K562 (cell line): ENCODE data around the gene DGCR2. TPM values are rescaled to one million over a fixed set of nuclear protein-coding genes. Genes with fewer than 3 reads are reported as not detected.

Experiments used
- ATAC-seq: fragments of 200-7000 bp; cut with Tn5 transposase; 3 replicates; pipeline ENCODE4 v1.9.1; 2020; ENCODE audit warnings: moderate library complexity
- BruUV-seq: library from RNA; stranded (reverse); fragments of 400-500 nt; replicated peaks from 2 replicates; lab custom pipeline; 2021; lab: Mats Ljungman, UMichigan
- CTCF ChIA-PET: fragments of 300-600 bp; formaldehyde crosslinking; extraction: SDS; loops from one replicate; lab custom pipeline; 2021; ENCODE audit warnings: low intra/inter-chr PET ratio; lab: Yijun Ruan, JAX
- POLR2A ChIA-PET: fragments of 300-600, 350-650 bp; sonication (Branson Sonifier 250); formaldehyde crosslinking; extraction: SDS; loops from one replicate; lab custom pipeline; 2021; ENCODE audit warnings: antibody characterized with exemption, inconsistent platforms; lab: Yijun Ruan, JAX
- DNase-seq, 4 experiments: peaks; one replicate each; pipeline versions ENCODE4 v3.0.0 to v3.0.0-alpha.2; 2011 to 2018; ENCODE audit warnings: low spot score in 3 of 4, mixed read lengths in 3 of 4; ENCODE audit errors: extremely low read depth in 1 of 4
- FAIRE-seq: peaks from 2 replicates; lab custom pipeline; 2011; peaks lifted over from hg19 to GRCh38; lab: Jason Lieb, UNC
- H2AFZ ChIP-seq: 2 replicates; pipeline ENCODE4 v1.6.0; 2011; ENCODE audit warnings: low read depth, low read length, control low read depth, inconsistent platforms
- H3K27ac ChIP-seq: fragments of 200-600 bp; 3 replicates; pipeline ENCODE4 v1.8.0; 2011; ENCODE audit warnings: low read depth, mild to moderate bottlenecking, control low read depth, inconsistent platforms, low read length, moderate library complexity, mixed read lengths; ENCODE audit errors: extremely low read depth
- H3K27me3 ChIP-seq, 2 experiments: fragments of 300-600 bp in 1 of 2; 2 replicates in 1 of 2; 3 replicates in 1 of 2; pipeline versions ENCODE4 v1.6.0 to v1.8.0; 2011; ENCODE audit warnings: inconsistent platforms in 2 of 2, low read length in 2 of 2, mild to moderate bottlenecking in 1 of 2, mixed read lengths in 1 of 2, moderate library complexity in 1 of 2; ENCODE audit not compliant: control insufficient read depth in 2 of 2, insufficient read depth in 2 of 2
- H3K36me3 ChIP-seq: fragments of 300-600 bp; 3 replicates; pipeline ENCODE4 v1.8.0; 2011; ENCODE audit warnings: mild to moderate bottlenecking, low read length, inconsistent platforms; ENCODE audit not compliant: control insufficient read depth, insufficient read depth
- H3K4me1 ChIP-seq, 2 experiments: fragments of 200-600 bp in 1 of 2; replicated peaks in 1 of 2; 2 replicates in 1 of 2; 3 replicates in 1 of 2; pipeline versions ENCODE4 v1.5.1 to v1.8.0; 2011; ENCODE audit warnings: inconsistent platforms in 2 of 2, low read length in 2 of 2, mild to moderate bottlenecking in 1 of 2, mixed read lengths in 1 of 2, moderate library complexity in 1 of 2; ENCODE audit not compliant: control insufficient read depth in 2 of 2, insufficient read depth in 2 of 2
- H3K4me2 ChIP-seq: 2 replicates; pipeline ENCODE4 v1.6.1; 2011; ENCODE audit warnings: low read length, control low read depth, inconsistent platforms, mixed read lengths; ENCODE audit not compliant: insufficient read depth
- H3K4me3 ChIP-seq: fragments of 200-600 bp; sonication (generic), shearing (Covaris generic); 2 replicates; pipeline ENCODE4 v1.5.1; 2016; ENCODE audit warnings: control low read depth, inconsistent platforms
- H3K79me2 ChIP-seq: fragments of 200-600 bp; 3 replicates; pipeline ENCODE4 v1.8.0; 2011; ENCODE audit warnings: low read length, inconsistent platforms; ENCODE audit not compliant: control insufficient read depth, insufficient read depth
- H3K9ac ChIP-seq, 2 experiments: 2 replicates each; pipeline versions ENCODE4 v1.6.0 to v1.6.1; 2011; ENCODE audit warnings: low read depth in 2 of 2, low read length in 2 of 2, control low read depth in 1 of 2, inconsistent platforms in 1 of 2, mild to moderate bottlenecking in 1 of 2, mixed read lengths in 1 of 2; ENCODE audit not compliant: insufficient read depth in 1 of 2
- H3K9me1 ChIP-seq: one replicate; pipeline ENCODE4 v1.6.0; 2011; ENCODE audit warnings: inconsistent platforms, mild to moderate bottlenecking, low read length, moderate library complexity; ENCODE audit not compliant: control insufficient read depth, insufficient read depth
- H3K9me3 ChIP-seq: replicated peaks from 2 replicates; pipeline ENCODE4 v1.5.1; 2011; ENCODE audit warnings: low read depth, low read length, inconsistent platforms; ENCODE audit not compliant: control insufficient read depth, insufficient read depth
- H4K20me1 ChIP-seq: replicated peaks from 2 replicates; pipeline ENCODE4 v1.6.1; 2011; ENCODE audit warnings: low read length, inconsistent platforms, mixed read lengths; ENCODE audit not compliant: control insufficient read depth, insufficient read depth
- HMGXB4 ChIP-seq: sonication (generic); formaldehyde crosslinking; IDR thresholded peaks from 2 replicates; pipeline ENCODE4 v1.8.1; 2023; ENCODE audit warnings: mild to moderate bottlenecking, missing genetic modification reagents
- MCM5 ChIP-seq: fragments of 450-650 bp; IDR thresholded peaks from 2 replicates; pipeline ENCODE4 v1.6.1; 2016; ENCODE audit warnings: low read depth
- MCM7 ChIP-seq, 2 experiments: fragments of 450-650 bp; IDR thresholded peaks; 2 replicates each; pipeline ENCODE4 v1.6.1; 2016 to 2018
- PHB ChIP-seq: fragments of 250-450 bp; sonication (Bioruptor Pico); IDR thresholded peaks from 2 replicates; pipeline ENCODE4 v1.5.0; 2021
- PRMT5 ChIP-seq: sonication (generic); formaldehyde crosslinking; IDR thresholded peaks from 2 replicates; pipeline ENCODE4 v1.5.0; 2020; ENCODE audit warnings: missing genetic modification reagents
- WGBS: fragments of 100-300 bp; shearing (Covaris generic); methylation state at CpG from one replicate; pipeline ENCODE4 v1.1.6; 2016; ENCODE audit warnings: low coverage, mixed read lengths; ENCODE audit not compliant: insufficient coverage; ENCODE audit errors: missing lambda C conversion rate; 5-methylcytosine and 5-hydroxymethylcytosine counted together
- in situ Hi-C: fragments of 300-500 bp; cut with MboI; formaldehyde crosslinking; loops from 4 replicates; pipeline ENCODE4 v1.15.0; 2018; ENCODE audit warnings: inconsistent platforms, mixed read lengths
- intact Hi-C: fragments of 100-400 bp; cut with micrococcal nuclease; formaldehyde crosslinking; loops from 2 replicates; pipeline ENCODE4 v1.14.2; 2022
- polyA plus RNA-seq, 8 experiments: library from polyadenylated mRNA; depleted of rRNA in 4 of 8; stranded (reverse) in 5 of 8; unstranded in 3 of 8; fragments of >200 nt; fragmentation: Nextera tagmentation in 2 of 8; fragmentation: Illumina TruSeq in 1 of 8; extraction: Ambion mirVana in 2 of 8; extraction: Trizol in 1 of 8; gene quantifications; 2 replicates each; pipeline versions ENCODE4 v1.2.1 to v1.2.3, GENCODE V29; 2011 to 2014; ENCODE audit warnings: inconsistent platforms in 1 of 8, missing spikeins in 1 of 8
- total RNA-seq, 7 experiments: library from RNA; depleted of rRNA in 6 of 7; stranded (reverse); fragments of >200 nt in 6 of 7; fragmentation: Illumina TruSeq in 2 of 7; extraction: Trizol in 2 of 7; gene quantifications; 2 replicates each; pipeline versions ENCODE4 v1.2.1 to v1.2.3, GENCODE V29; 2011 to 2021; ENCODE audit warnings: low replicate concordance in 1 of 7

DGCR2 gene
- total and polyA plus RNA-seq, 9 of the 15 experiments (the other 6 are each of a cell fraction or from before 2014, with no cell fraction given) = 0.69 to 101 (median 56.4) TPM

GRCh38 chr22:19128009-19128401 is 5.8 kb upstream of the DGCR2 start:
- Histone ChIP-seq H3K9me3 (no peaks in the 10 kb centered on the region), H3K4me2 (no peak overlapping the region), H3K4me3 (no peak overlapping the region), H3K4me1 (peaks cover 3 to 37% of the 10 kb centered on the region in 2 experiments; a peak in 4 of 5 replicates), H3K9me1 (peaks cover 6% of the 10 kb centered on the region), H3K9ac (no peak overlapping the region), H3K36me3 (peaks cover 18% of the 10 kb centered on the region; the same call in 1 of the 3 replicates)
- intact Hi-C loops (loop anchor here (10.0 kb wide), 1 partner anchor 497 kb away; no protein-coding TSS in a partner anchor), in situ Hi-C loops (no loop called here)
- ATAC-seq (no peak), FAIRE-seq (no peak)
- TF ChIP-seq PHB (CRISPR knock-in tag) (peak; percentile 39; the same call in 1 of the 2 replicates), MCM7 (IDR thresholded peaks at IDR 0.05) (peak in 1 of 2 experiments; percentile 8; a peak in 1 of 4 replicates), HMGXB4 (CRISPR knock-in tag) (no peak), MCM5 (0 out of 2 replicates have a peak, but pooled peaks have one; percentile 7), PRMT5 (0 out of 2 replicates have a peak, but pooled peaks have one; percentile 2)
- TF ChIP-seq, all 486 proteins: peak for 4
- CTCF ChIA-PET = no interaction called here
- POLR2A ChIA-PET = interaction anchor here (0.6 to 5.0 kb wide), 5 partner anchors 11 to 166 kb away, joined by 3 to 44 read pairs (median 4); partner anchors contain the start of gene SLC25A1
- no peak for DNase-seq
- Histone ChIP-seq H3K27ac (no peak overlapping the region), H2AFZ (no peak overlapping the region), H3K79me2 (no peaks in the 10 kb centered on the region), H3K27me3 (peaks cover 18 to 30% of the 10 kb centered on the region in 2 experiments; a peak in 4 of 5 replicates), H4K20me1 (peaks cover 18% of the 10 kb centered on the region; the same call in 1 of the 2 replicates)
- BruUV-seq = no TSS peak
- 11% methylated on average over 7 of the region's 7 CpGs for WGBS
